ENCODE data around the gene SLC5A10.

The SLC5A10 gene

DNA sequence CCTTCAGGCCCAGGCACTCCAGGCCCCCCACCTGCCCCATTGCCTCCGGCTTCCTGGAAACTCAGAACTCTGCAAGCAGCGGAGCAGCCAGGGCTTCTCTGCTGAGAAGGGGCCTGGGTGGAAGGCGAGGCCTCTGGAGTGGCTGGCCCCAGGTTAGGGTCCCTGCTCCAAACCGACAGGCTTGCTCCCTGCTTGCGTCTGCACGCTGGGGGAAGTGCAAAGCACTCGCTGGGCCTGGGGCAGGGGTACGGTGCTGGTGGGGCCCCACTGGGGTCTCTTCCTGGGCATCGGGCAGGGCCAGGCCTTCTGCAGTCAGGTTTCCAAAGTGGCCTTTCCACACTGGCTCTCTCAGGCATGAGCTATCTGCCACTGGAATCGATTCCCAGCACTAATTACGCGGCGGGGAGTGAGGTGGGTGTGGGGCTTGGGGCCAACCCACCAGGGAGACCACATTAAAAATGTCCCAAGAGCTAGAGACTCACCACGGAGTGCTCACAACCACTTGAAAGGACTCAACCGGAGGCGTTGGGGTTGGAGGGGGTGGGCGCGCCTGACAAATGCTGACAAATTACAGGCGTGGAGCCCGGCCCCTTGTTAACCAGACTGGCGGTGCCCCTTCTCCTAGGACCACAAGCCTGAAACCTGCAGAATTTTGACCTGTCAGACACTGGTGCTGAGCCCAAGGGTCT lies 34.7 kb downstream of the SLC5A10 start:
- no peak for DNase-seq

DNA sequence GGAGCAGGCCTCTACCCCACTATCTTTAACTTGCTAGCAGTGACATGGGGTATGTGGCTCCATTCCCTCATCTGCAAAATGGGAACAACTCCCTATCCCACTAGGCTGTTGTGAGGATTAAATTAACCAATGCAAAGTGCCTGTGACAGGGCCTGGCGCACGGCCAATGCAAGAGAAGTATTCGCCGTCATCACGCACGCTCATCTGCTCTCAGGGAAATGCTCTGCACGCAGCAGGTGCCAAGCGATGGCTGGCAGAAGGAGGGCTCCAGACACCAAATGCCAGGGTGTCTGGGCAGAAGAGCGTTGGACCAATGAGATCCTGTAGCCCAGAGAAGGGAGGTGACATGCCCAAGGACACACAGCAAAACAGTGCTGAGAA lies 35.3 kb downstream of the SLC5A10 start:
- no peak for DNase-seq

DNA sequence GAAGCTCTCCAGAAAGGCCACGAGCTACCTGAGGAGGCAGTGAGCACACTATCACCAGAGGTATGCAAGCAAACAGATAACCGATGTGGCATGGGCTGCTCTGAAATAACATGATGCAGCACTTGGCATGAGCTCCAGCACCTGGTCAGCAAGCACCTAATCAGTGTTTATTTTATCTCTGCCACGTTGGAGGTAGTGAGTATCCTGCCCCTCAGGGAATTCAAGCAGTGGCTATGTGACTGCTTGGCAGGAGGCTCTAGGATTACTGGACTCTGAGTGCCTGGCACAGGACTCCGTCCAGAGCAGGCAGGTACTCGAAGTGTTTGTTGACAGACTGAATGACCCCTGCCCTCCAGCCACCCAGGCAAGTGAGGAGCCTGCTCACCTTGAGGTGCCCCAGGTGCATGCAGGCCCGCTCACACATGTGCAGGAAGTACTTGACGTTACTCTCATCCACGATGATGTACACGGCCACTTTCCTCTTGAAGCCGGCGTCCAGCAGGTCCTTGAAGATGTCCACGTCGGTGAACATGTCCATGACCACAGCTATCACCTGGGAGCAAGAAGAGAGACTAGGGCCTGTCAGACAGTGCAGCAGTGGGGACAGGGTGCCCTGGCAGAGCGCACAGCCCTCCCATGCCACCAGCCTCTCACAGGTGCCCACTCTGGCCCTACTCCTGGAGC lies 36.0 kb downstream of the SLC5A10 start:
- no peak for DNase-seq

DNA sequence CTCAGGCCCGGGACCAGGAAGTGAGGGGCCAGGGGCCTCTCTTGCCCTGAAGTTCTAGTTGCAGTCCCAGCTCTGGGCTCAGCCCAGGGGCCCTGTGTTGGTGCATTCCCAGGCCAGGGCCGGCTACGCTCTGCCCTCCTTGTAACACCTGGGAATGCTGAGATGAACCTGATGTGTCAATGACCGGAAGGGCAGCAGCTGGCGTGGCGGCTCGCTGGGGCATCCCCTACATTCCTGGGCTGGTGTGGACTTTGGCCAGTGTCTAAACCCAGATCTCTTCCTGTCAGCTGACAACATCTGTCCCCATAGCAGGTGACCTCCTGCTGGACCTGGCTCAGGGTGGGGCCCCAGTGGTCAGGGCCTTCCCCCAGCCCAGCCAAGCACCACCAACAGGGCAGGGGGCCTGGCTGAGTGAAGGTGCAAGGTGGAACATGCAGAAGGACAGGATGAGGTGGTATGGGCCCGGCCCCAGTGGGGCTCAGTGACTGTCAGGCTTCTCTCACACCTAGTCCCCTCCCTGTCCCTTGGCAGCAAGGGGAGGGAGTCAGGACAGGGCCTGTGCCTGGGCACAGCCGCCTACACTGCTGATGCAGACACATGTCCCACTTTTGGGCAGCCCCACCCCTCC lies 36.7 kb downstream of the SLC5A10 start:
- DNase-seq = no peak

DNA sequence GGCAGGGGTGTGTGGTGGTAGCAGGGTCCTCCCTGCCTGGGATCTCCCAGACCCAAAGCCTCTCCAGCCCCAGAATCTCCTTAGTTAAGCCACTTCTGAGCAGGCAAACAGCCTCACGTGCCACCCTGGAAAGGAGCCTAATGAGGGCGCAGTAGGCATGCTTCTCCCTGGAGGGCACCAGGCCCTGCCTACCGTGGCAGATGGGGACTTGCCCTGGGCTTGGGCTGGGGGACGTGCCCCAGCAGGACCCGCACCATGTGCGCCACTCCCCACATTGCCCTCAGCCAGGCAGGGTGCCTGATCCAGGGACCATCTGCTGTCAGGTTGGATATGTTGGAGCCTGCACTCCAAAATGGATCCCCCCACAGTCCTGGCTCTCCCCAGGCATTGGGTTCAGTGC lies 38.4 kb downstream of the SLC5A10 start:
- no peak for DNase-seq

DNA sequence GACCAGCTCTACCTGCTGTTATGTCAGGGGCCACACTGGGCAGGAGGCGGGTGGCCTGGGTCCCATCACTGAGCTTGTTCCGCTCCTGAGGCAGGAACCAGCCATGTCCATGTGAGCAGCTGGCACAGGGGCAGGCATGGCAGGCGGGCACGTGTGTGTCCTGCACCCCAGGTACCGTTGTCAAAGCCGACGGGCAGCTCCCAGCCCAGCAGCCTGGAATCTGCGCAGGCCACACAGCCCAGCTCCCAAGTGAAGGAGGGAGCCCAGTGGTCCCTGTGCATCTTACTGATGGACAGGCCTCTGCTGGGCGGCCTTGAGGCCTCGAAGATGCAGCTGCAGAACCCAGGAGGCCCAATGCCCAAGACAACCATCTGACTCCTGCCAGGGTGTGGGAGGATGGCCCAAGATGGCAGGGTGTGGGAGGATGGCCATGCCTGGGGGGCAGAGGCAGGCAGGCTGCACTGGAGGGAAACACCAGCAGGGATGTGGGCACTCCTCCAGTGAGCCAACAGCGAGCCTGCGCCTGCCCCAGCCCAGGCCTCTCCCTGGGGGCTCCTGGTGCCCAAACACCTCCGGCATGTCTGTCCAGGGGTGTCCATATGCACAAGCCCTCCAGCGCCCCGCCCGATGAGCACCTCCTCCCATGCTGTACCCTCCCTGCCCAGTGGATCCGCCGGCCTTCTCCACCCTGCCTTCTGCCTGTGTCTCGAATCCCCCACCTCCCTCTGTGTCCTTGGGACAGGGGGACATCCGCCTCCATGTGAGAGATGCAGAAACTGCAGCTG lies 39.8 kb downstream of the SLC5A10 start:
- DNase-seq = no peak

DNA sequence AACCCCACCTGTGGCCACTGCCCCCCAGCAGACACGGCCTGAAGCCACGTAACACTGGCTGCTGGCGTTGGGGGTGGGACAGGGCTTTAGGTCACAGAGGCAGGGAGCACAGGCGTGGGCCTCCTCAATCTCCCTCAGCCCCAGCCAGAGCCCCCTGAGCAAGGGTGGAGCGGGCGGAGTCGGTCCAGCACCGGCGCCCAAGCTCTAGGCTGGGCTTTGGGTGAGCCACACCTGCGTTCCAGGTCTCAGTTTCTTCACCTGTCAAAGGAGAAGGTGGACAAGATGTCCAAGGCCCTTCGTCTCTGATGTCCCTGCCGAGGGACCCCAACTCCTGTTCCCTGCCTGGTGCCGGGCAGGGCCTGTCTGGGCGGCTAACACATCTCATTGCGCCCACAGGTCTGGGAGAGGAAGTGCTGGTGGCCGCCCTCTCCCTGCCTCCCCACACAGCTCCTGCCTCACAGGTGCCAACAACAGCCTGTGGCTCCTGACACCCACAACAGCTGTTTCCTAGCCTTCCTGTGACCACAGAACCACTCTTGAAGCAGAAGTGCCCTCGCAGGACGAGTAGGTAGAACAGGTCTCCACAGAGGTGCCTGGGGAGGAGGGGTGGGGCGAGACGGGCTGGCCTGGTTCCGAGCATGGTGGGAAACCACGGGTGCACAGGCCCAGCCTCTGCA lies 40.6 kb downstream of the SLC5A10 start:
- DNase-seq = no peak

DNA sequence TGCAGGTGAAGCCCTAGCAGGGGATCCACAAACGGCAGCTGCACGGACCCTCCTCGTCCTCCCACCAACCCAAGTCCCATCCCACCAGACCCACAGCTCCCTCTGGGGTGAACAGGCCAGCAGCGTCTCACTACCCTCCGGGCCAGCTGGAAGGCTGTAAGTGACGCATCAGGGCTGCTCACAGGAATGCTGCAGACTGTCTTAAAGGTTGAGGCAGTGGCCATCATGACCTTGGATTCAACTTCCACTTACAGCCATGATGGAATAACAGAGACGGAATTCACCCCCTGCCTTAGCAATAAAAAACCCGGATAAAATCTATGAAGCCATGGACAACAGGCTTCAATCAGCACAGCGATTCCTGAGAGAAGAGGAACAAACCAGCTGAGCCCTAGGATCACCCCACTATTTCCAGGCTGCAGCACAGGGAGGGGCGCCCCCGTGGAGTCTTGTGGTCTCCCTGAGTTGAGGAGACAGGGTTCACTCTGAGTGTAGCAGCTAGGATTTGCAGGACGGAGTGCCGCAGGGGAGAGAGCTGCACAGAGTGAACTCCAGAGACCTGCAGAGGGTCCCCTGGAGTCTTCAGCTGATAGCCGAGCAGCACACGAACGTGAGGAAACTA lies 42.1 kb downstream of the SLC5A10 start:
- no peak for DNase-seq

DNA sequence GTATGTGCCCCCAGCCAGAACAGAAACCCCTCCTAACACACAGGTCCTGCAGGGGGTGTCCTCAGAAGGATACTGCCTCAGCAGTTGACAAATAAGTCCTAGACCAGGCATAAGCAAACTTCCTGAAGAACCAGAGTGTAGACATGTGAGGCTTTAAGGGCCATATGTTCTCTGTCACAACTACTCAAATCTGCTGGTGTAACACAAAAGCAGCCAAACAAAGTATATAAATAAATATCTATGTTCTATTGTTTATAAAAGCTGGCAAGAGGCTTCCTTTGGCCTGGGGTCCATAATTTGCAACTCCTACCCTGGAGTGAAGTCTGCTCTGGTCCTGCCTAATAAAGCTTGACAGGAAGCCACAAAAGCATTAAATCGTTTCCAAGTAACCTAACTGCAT lies 42.7 kb downstream of the SLC5A10 start:
- no peak for DNase-seq

DNA sequence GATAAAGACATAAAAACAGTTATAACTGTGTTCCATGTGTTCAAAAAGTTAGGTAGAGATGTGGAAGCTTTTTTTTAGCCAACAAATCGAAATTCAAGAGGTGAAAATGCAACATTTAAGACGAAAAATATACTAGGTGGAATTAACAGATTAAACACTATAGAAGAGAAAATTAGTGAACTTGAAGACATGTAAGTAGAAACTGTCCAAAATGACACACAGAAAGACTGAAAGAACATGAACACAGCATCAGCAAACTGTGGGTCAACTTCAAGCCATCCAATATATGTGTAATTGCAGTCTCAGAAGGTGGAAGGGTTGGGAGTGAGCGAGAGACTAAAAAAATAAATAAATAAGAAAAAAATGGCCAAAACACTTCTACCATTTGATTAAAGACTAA lies 43.3 kb downstream of the SLC5A10 start:
- DNase-seq = no peak

DNA sequence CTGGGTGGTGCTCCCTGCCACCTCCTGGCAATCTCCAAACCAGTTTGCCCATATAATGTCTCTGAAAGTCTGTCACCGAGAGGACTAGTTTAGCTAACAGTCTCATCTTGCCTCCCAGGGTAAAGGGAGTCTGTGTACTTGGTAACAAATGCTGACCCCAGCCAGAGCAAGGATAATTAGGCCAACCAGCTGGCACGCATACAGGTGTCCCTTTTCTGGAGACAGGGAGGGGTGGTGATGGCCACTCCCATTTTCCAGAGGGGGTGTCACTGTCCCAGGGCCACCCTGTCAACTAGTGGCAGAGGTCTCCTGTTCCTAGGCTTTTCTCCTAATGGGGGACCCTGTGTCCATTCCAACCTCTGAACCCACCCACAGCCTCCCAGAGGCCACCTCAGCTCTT lies 44.5 kb downstream of the SLC5A10 start:
- DNase-seq = no peak

DNA sequence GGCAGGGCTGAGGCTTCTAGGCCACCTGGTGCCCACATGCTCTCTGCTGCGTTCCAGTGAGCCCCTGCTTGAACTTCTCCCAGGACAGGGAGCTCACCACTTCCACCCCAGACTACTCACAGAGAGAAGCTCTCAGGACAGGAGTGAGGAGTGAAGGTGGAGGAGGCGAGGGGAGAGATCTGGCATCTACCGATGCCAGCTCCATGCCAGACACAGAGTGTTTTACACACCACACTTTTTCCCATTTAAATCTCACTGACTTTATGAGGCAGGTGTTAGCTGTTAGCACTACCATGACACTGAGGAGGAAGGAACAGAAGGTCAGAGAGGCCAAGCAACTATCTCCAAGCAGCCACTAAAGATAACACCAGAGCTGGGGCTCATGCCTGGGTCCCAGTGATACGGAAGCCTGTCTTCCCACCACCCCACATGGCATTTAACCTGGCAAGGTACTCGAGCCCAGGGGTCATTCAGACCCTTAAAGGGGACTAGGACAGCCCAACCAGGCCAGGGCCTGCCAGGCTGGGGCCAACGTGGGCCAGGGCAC lies 45.8 kb downstream of the SLC5A10 start:
- no peak for DNase-seq

DNA sequence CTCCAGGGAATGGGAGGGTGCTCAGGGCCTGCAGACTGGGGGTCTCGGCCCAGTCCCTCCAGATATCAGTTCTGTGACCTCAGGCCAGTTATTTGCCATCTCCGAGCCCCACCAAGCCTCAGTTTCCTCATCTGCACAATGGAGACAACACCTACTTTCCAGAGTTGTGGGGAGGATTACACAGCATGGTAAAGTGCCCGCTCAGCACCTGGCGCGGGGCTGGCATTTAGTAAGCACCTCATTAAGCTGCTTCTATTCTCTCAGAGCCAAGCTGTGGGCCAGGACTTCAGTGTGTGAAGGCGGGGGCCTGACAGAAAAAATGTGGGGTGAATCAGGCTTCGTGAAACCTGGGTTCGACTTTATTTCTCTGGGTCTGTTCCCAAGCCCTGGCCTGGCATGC lies 47.4 kb downstream of the SLC5A10 start:
- no peak for DNase-seq

DNA sequence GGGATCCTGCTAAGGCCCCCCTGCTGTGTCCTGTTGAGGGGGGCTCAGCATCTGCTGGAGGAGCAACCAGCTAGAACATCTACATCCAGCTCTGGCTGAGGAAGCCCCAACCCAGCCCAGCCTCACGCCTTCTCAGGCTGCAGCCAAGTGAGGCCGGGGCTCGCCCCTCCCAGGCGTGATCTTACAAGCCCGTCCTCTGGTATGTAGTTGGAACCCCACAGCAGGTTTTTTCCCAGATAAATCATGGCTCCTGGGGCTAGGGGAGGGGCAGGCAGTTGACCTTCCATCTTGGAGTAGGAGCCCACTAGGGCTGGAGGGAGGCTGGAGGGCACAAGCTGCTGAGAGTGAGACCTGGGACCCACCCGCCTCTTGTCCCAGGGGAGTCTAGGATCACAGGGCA lies 47.9 kb downstream of the SLC5A10 start:
- DNase-seq = no peak

DNA sequence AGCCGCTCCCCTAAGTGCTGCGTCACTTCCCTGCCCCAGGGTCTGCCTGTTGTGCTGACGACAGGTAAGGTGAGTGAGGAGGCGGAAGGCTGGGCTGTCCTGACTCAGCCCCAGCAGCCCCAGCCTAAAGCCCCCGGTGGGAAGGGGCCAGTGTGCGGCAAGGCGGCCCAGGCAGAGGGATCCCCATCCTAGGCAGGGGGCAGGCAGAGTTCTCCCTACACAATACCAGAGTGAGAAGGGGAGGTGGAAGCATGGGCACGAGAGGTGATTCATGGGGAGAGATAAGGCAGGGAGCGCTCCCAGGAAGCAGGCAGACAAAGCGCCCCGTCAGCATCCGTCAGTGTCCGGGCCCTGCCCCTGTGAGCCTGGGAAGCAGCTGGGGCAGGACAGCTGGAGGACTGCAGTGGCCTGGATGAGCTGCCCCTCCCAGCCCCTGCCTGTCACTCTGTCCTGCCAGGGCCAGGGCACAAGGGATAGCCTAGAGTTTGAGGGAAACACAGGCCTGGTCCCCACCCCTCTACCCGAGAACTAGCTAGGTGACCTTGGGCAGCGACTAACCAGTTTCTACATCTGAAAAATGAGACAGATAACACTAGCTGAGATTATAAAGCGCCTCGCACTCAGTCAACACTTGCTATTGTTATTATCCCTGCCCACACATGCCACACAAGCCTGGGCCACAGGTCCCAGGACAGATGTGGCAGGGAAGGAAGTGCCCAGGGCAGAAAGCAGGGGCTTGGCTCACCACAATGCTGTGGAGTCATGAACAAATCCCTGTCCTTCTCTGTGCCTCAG lies 48.8 kb downstream of the SLC5A10 start:
- DNase-seq = no peak

DNA sequence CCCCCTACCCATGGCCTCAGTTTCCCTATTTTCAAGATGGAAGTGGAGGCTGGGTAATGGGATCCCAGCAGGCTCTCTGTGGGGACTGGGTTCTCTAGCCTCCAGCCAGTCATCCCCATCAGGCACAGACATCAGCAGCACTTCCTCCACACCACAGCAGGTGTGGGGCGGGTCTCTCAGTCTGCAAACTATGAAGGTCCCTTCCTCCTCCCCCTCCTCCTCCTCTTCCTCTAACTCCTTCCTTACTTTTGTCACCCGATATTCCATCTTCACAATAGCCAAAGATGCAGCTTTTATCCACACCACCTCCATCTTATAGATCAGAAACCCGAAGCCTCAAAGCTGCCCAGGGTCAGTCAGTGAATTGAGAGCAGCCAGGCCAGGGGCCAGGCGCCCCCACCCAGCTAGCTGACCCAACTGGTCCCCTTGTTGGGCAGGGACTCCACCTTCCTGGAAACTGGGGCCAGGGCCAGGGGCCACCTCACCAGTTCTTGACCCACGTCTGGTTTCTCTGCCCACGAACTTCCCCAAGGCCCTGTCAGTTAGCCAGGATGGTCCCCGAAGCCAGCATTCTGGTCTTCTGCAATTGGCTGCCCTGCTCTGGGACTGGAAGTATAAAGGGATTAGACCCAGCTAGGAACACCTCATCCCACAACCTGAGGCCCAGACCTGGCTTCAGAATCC lies 50.1 kb downstream of the SLC5A10 start:
- DNase-seq = no peak

DNA sequence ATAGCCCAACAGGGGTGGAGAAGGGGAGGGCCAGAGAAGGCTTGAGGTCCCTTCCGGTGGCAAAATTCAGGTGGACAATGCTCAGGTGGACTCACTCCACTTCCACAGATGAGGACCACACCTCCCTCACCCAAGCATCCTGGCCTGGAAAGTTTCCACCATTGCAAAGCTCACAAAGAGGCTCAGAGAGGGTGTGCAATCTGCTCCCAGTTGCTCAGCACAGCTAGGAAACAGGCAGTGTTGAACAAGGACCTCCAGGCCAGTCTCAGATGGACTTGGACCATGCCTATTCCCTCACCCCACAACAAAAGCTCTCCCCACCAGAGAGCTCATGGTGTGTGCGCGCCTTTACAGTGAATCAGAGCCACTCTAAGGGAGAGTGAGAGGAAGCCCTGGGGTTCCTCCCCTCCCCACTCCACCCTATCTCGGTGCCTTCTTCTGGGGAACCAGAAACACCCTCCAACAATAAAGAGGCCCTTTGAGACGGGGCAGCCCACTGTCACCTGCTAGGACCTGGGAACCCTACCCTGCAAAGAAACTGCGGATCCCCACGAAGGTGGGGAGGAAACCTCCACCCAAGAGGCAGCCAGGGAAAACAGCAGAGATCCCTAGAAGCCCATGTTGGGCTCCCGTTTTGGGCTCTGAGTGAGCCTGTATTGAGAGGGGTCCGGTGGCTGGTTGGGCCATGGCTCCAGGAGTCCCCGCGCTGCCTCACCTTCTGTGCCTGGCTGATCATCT lies 51.0 kb downstream of the SLC5A10 start:
- no peak for DNase-seq

DNA sequence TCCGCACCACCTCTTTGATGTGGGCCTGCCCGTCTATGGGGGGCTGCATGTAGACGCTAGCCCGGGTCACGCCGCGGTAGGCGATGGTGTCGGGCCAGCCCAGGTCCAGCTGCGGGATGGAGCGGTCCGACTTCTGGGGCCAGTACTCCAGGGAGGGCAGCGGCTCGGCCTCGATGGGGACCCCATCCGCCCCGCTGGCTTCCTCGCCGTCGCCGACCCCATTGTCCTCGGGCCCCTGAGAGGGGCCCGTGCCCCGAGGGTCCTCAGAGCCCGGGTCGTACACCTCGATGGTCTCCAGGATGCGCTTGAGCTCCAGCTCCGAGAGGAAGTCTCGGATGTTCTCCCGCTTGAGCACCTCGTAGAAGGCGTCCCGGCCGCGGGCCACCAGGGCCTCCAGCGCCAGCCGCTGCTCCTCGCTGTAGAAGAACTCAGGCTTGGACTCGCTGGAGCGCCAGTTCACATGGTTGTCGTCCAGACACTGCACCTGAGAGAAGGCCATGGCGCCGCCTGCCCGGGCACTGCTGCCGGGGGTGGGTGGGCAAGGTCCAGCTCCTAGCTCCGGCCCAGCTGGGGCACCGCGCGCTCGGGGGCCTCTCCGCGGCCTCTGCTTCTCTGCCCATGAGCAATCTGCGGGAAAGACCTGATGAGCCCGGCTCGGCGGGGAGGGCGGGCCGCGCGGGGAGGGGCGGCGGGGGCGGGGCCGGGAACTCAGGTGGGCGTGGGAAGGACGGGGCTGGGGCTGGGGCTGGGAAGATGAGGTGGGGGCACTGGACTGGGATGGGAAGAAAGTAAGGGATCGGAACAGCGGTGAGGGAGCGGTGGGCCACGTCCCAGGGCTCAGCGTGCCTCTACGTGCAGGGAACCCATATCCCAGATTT lies 51.8 kb downstream of the SLC5A10 start:
- no peak for DNase-seq

Measured in OCI-M1 (cell line).